ENCODE results near the gene FGR. TPM values are rescaled to one million over a fixed set of nuclear protein-coding genes. Genes with fewer than 3 reads are reported as not detected.

The FGR gene
- total and polyA plus RNA-seq, 2 of the 13 experiments (the other 11 are each of a cell fraction or from before 2014, with no cell fraction given), result not detected

GRCh38 chr1:27598902-27599528, 36.0 kb downstream of the FGR start:
- CTCF ChIA-PET (ENCODE audit: low intra/inter-chr PET ratio, low total read pairs), result no interaction called here
- Histone ChIP-seq H3K79me2 (ENCODE audit: insufficient read depth, low read length) (peaks cover 56% of the 10 kb centered on the region), H4K20me1 (ENCODE audit: insufficient read depth, low read length) (peaks cover 40% of the 10 kb centered on the region; the same call in 1 of the 2 replicates), H3K27me3 (ENCODE audit: control insufficient read depth in 1 of 2, insufficient read depth in 2 of 2, low read length in 2 of 2) (no peaks in the 10 kb centered on the region), H3K4me3 (replicated peaks in 1 of 3; ENCODE audit: insufficient read depth in 1 of 3, low read depth in 2 of 3, low read length in 3 of 3) (no peak overlapping the region), H3K4me2 (ENCODE audit: low read depth, low read length) (peak overlapping the region; percentile 41; the same call in 1 of the 2 replicates), H3K27ac (ENCODE audit: extremely low read length, insufficient read depth, low read length) (no peak overlapping the region), H3K36me3 (replicated peaks in 1 of 2; ENCODE audit: control insufficient read depth in 1 of 2, insufficient read depth in 2 of 2, low read length in 2 of 2) (peaks cover 0 to 3% of the 10 kb centered on the region in 2 experiments; a peak in 2 of 5 replicates), H3K9me3 (ENCODE audit: low read length) (no peaks in the 10 kb centered on the region), H2AFZ (ENCODE audit: low read length) (no peak overlapping the region), H3K9ac (ENCODE audit: insufficient read depth, low read depth, low read length) (no peak overlapping the region), H3K4me1 (ENCODE audit: insufficient read depth, low read length) (peaks cover 56% of the 10 kb centered on the region)
- DNase-seq (ENCODE audit: low spot score) (no peak), ATAC-seq (no peak), FAIRE-seq (no peak)
- no TSS peak for BruUV-seq (replicated peaks)
- intact Hi-C loops (cut with micrococcal nuclease; ENCODE audit: unreplicated experiment), result no loop called here
- in situ Hi-C loops (cut with HindIII; ENCODE audit: extremely low pct_ligation_motif_present, low pct_unique_long_range_greater_than_20kb), result no loop called here
- WGBS (ENCODE audit: low lambda C conversion rate), result 20% methylated on average over 6 of the region's 6 CpGs
- POLR2A ChIA-PET, result interaction anchor here (1.0 to 4.4 kb wide), 3 partner anchors 29 to 42 kb away, joined by 3 to 30 read pairs (median 4); no protein-coding TSS in a partner anchor
- no peak for TF ChIP-seq USF2 (IDR thresholded peaks at IDR 0.05; ENCODE audit: low read depth, low read length)
- TF ChIP-seq USF2 (CRISPR knock-in tag; IDR thresholded peaks at IDR 0.05; ENCODE audit: borderline replicate concordance), result no peak
- no peak for TF ChIP-seq ZNF792 (CRISPR knock-in tag; IDR thresholded peaks at IDR 0.05)
- TF ChIP-seq ZNF460 (CRISPR knock-in tag; IDR thresholded peaks at IDR 0.05; ENCODE audit: borderline replicate concordance), result no peak
- TF ChIP-seq ZKSCAN8 (CRISPR knock-in tag; IDR thresholded peaks at IDR 0.05; ENCODE audit: borderline replicate concordance), result no peak
- no peak for TF ChIP-seq ZNF660 (CRISPR knock-in tag; IDR thresholded peaks at IDR 0.05; ENCODE audit: borderline replicate concordance, low read depth)
- no peak for TF ChIP-seq SNAPC2 (CRISPR knock-in tag; IDR thresholded peaks at IDR 0.05)
- peak; percentile 40; the same call in 1 of the 2 replicates for TF ChIP-seq HNF1B (CRISPR knock-in tag; IDR thresholded peaks at IDR 0.05)
- no peak for TF ChIP-seq ZMYM3 (CRISPR knock-in tag; IDR thresholded peaks at IDR 0.05)
- no peak for TF ChIP-seq EEA1 (CRISPR knock-in tag; IDR thresholded peaks at IDR 0.05; ENCODE audit: borderline replicate concordance)
- no peak for TF ChIP-seq GABPB1 (CRISPR knock-in tag; IDR thresholded peaks at IDR 0.05)
- no peak for TF ChIP-seq HCFC1 (IDR thresholded peaks at IDR 0.05; ENCODE audit: low read depth, low read length)
- no peak for TF ChIP-seq ZFP62 (CRISPR knock-in tag; IDR thresholded peaks at IDR 0.05)
- no peak for TF ChIP-seq TCF7 (IDR thresholded peaks at IDR 0.05; ENCODE audit: low read depth)
- 0 out of 2 replicates have a peak, but pooled peaks have one; percentile 11 for TF ChIP-seq ZBTB7A (CRISPR knock-in tag; IDR thresholded peaks at IDR 0.05)
- no peak for TF ChIP-seq TERF1 (CRISPR knock-in tag; IDR thresholded peaks at IDR 0.05)
- no peak for TF ChIP-seq ZNF484 (CRISPR knock-in tag; IDR thresholded peaks at IDR 0.05; ENCODE audit: borderline replicate concordance, low read depth)
- no peak for TF ChIP-seq TBL1XR1 (IDR thresholded peaks at IDR 0.05; ENCODE audit: borderline replicate concordance, low read length, partially characterized antibody)
- TF ChIP-seq GABPA (IDR thresholded peaks at IDR 0.05; ENCODE audit: low read depth, low read length), result no peak
- no peak for TF ChIP-seq GABPA (CRISPR knock-in tag; IDR thresholded peaks at IDR 0.05; ENCODE audit: low read depth)
- no peak for TF ChIP-seq DMAP1 (CRISPR knock-in tag; IDR thresholded peaks at IDR 0.05)
- no peak for TF ChIP-seq SIX1 (CRISPR knock-in tag; IDR thresholded peaks at IDR 0.05; ENCODE audit: borderline replicate concordance)
